OCI-LY7 (cell line): ENCODE results near the gene AFF2.

Experiments
- EZH2phosphoT487 ChIP-seq: fragments of 200-600 bp; sonication (generic); IDR thresholded peaks from 2 replicates; pipeline ENCODE4 v1.6.1; 2018; ENCODE audit warnings: low read depth, borderline replicate concordance, mild to moderate bottlenecking, mixed run types, antibody characterized with exemption, low read length, moderate library complexity, mixed read lengths
- TF ChIP-seq, protein P1 (sequence below): fragments of 200-600 bp; sonication (generic); conservative IDR thresholded peaks from 2 replicates; pipeline ENCODE4 v1.5.1; 2014; ENCODE audit warnings: mild to moderate bottlenecking, antibody characterized with exemption, low read length, moderate library complexity, mixed read lengths

DNA sequence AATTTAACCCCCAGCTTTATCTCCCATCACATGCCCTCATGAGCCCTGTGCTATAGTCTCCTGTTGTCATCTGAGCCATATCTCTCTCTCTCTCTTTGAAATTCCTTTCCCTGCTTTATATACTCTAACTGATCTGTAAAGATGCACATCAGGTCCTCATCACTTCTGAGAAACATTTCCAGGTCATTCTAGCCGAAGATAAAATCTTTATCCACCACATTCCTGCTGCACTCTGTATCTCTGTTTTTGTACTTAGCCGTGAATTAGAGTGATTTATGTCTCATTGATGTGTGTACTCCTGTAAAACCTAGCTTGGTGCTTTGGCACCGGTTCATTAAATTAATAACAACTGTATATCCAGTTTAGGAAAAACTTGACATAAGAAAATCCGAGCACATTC is 113.2 kb downstream of the AFF2 start:
- TF ChIP-seq, protein P1, sequence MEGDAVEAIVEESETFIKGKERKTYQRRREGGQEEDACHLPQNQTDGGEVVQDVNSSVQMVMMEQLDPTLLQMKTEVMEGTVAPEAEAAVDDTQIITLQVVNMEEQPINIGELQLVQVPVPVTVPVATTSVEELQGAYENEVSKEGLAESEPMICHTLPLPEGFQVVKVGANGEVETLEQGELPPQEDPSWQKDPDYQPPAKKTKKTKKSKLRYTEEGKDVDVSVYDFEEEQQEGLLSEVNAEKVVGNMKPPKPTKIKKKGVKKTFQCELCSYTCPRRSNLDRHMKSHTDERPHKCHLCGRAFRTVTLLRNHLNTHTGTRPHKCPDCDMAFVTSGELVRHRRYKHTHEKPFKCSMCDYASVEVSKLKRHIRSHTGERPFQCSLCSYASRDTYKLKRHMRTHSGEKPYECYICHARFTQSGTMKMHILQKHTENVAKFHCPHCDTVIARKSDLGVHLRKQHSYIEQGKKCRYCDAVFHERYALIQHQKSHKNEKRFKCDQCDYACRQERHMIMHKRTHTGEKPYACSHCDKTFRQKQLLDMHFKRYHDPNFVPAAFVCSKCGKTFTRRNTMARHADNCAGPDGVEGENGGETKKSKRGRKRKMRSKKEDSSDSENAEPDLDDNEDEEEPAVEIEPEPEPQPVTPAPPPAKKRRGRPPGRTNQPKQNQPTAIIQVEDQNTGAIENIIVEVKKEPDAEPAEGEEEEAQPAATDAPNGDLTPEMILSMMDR: no peak
- TF ChIP-seq EZH2phosphoT487: no peak
